HCT116 (cell line): ENCODE measurements around the gene PKHD1. TPM values are rescaled to one million over a fixed set of nuclear protein-coding genes. Genes with fewer than 3 reads are reported as not detected.

ENCODE experiments used
- ATAC-seq: fragments of 200-7000 bp; cut with Tn5 transposase; 2 replicates; pipeline ENCODE4 v1.9.1; 2020; ENCODE audit warnings: mild to moderate bottlenecking, moderate library complexity
- BruUV-seq: library from RNA; stranded (reverse); fragments of 400-500 nt; replicated peaks from 2 replicates; lab custom pipeline; 2021; lab: Mats Ljungman, UMichigan
- CTCF ChIA-PET: fragments of 300-600 bp; sonication (Branson Sonifier 250); formaldehyde crosslinking; loops from one replicate; lab custom pipeline; 2021; ENCODE audit warnings: antibody characterized with exemption; lab: Charles Lee
- POLR2A ChIA-PET: fragments of 300-600, 350-600 bp; sonication (Branson Sonifier 250); formaldehyde crosslinking; loops from one replicate; lab custom pipeline; 2021; ENCODE audit warnings: antibody characterized with exemption; lab: Charles Lee
- RAD21 ChIA-PET, 2 experiments: fragments of 300-600 bp; sonication (Branson Sonifier 250); formaldehyde crosslinking; loops; one replicate each; lab custom pipeline; 2023; ENCODE audit warnings: low total read pairs in 2 of 2; ENCODE audit not compliant: uncharacterized antibody in 2 of 2, unreplicated experiment in 2 of 2, low non-redundant PET in 1 of 2; lab: Charles Lee
- DNase-seq: peaks from one replicate; pipeline ENCODE4 v3.0.0-alpha.2; 2010; ENCODE audit warnings: low read depth, low spot score
- H2AFZ ChIP-seq: fragments of 200-600 bp; shearing (Covaris generic), sonication (generic); 2 replicates; pipeline ENCODE4 v1.6.1; 2017; ENCODE audit warnings: low read depth, mixed run types, mixed read lengths, antibody characterized with exemption, low read length; ENCODE audit not compliant: poor library complexity, severe bottlenecking
- H3K27ac ChIP-seq: 2 replicates; pipeline ENCODE4 v1.5.1; 2012; ENCODE audit warnings: low read depth, low read length
- H3K27me3 ChIP-seq: fragments of 200-600 bp; sonication (generic); 2 replicates; pipeline ENCODE4 v1.6.1; 2016; ENCODE audit warnings: mixed run types, low read length, mixed read lengths; ENCODE audit not compliant: insufficient read depth
- H3K36me3 ChIP-seq, 2 experiments: fragments of 200-500 bp in 1 of 2; fragments of 200-600 bp in 1 of 2; sonication (Bioruptor generic) in 1 of 2; sonication (generic) in 1 of 2; 2 replicates each; pipeline versions ENCODE4 v1.5.1 to v1.6.1; 2014 to 2016; ENCODE audit warnings: low read length in 2 of 2, inconsistent platforms in 1 of 2, mixed read lengths in 1 of 2, mixed run types in 1 of 2; ENCODE audit not compliant: insufficient read depth in 2 of 2, control insufficient read depth in 1 of 2
- H3K4me1 ChIP-seq, 2 experiments: fragments of 200-600 bp in 1 of 2; sonication (generic) in 1 of 2; 2 replicates each; pipeline versions ENCODE4 v1.5.1 to v1.6.1; 2012 to 2017; ENCODE audit warnings: low read length in 2 of 2, inconsistent platforms in 1 of 2, mild to moderate bottlenecking in 1 of 2, mixed read lengths in 1 of 2, mixed run types in 1 of 2, moderate library complexity in 1 of 2; ENCODE audit not compliant: insufficient read depth in 2 of 2, control insufficient read depth in 1 of 2
- H3K4me2 ChIP-seq: fragments of 200-600 bp; sonication (generic); 2 replicates; pipeline ENCODE4 v1.6.1; 2017; ENCODE audit warnings: mixed run types, low read length, mixed read lengths
- H3K4me3 ChIP-seq, 2 experiments: fragments of 200-600 bp in 1 of 2; sonication (generic) in 1 of 2; replicated peaks in 1 of 2; 2 replicates each; pipeline ENCODE4 v1.5.1; 2011 to 2016; ENCODE audit warnings: low read length in 2 of 2, control low read depth in 1 of 2, low read depth in 1 of 2, mild to moderate bottlenecking in 1 of 2, mixed read lengths in 1 of 2, mixed run types in 1 of 2
- H3K79me2 ChIP-seq: fragments of 200-600 bp; sonication (generic); 2 replicates; pipeline ENCODE4 v1.6.1; 2017; ENCODE audit warnings: mild to moderate bottlenecking, mixed run types, low read length, moderate library complexity, mixed read lengths; ENCODE audit not compliant: insufficient read depth
- H3K9ac ChIP-seq: fragments of 200-600 bp; sonication (generic); 2 replicates; pipeline ENCODE4 v1.6.1; 2016; ENCODE audit warnings: low read length, mixed read lengths
- H3K9me2 ChIP-seq: fragments of 200-600 bp; sonication (generic), shearing (Covaris generic); 2 replicates; pipeline ENCODE4 v1.6.1; 2017; ENCODE audit warnings: mixed run types, mild to moderate bottlenecking, moderate library complexity; ENCODE audit not compliant: insufficient read depth
- H3K9me3 ChIP-seq, 2 experiments: fragments of 200-500 bp in 1 of 2; fragments of 200-600 bp in 1 of 2; sonication (Bioruptor generic) in 1 of 2; sonication (generic) in 1 of 2; 2 replicates each; pipeline ENCODE4 v1.6.1; 2014 to 2017; ENCODE audit warnings: low read length in 2 of 2, mixed read lengths in 2 of 2, inconsistent platforms in 1 of 2, low read depth in 1 of 2, mild to moderate bottlenecking in 1 of 2, mixed run types in 1 of 2, moderate library complexity in 1 of 2; ENCODE audit not compliant: control insufficient read depth in 1 of 2, insufficient read depth in 1 of 2
- H4K20me1 ChIP-seq: fragments of 200-600 bp; sonication (generic), shearing (Covaris generic); 2 replicates; pipeline ENCODE4 v1.6.1; 2017; ENCODE audit warnings: mixed run types, mild to moderate bottlenecking, moderate library complexity; ENCODE audit not compliant: insufficient read depth
- CTCF ChIP-seq, 3 experiments: fragments of 200-600 bp in 1 of 3; sonication (generic) in 1 of 3; IDR thresholded peaks in 2 of 3; conservative IDR thresholded peaks in 1 of 3; 2 replicates each; pipeline ENCODE4 v1.5.1; 2012 to 2017; ENCODE audit warnings: low read depth in 2 of 3, low read length in 2 of 3, antibody characterized with exemption in 1 of 3, borderline replicate concordance in 1 of 3, control low read depth in 1 of 3, mild to moderate bottlenecking in 1 of 3, mixed read lengths in 1 of 3, mixed run types in 1 of 3, moderate library complexity in 1 of 3; ENCODE audit not compliant: insufficient read depth in 1 of 3
- EGR1 ChIP-seq: IDR thresholded peaks from 2 replicates; pipeline ENCODE4 v1.6.1; 2012; ENCODE audit warnings: low read depth
- EZH2 ChIP-seq: fragments of 200-600 bp; sonication (generic); IDR thresholded peaks from 2 replicates; pipeline ENCODE4 v1.6.1; 2017; ENCODE audit warnings: antibody characterized with exemption, mixed run types
- SIN3A ChIP-seq: IDR thresholded peaks from 2 replicates; pipeline ENCODE4 v1.6.1; 2012; ENCODE audit warnings: low read depth
- SP1 ChIP-seq: IDR thresholded peaks from 2 replicates; pipeline ENCODE4 v1.6.1; 2012; ENCODE audit warnings: low read depth
- SRF ChIP-seq: IDR thresholded peaks from 2 replicates; pipeline ENCODE4 v1.6.1; 2012; ENCODE audit warnings: low read depth
- ZNF274 ChIP-seq: fragments of 200-500 bp; sonication (Bioruptor generic); IDR thresholded peaks from 2 replicates; pipeline ENCODE4 v1.6.1; 2014; ENCODE audit warnings: mild to moderate bottlenecking, low read depth, low read length, inconsistent platforms
- intact Hi-C: fragments of 100-400 bp; cut with micrococcal nuclease; formaldehyde crosslinking; loops from 2 replicates; pipeline ENCODE4 v1.10.0; 2022
- total RNA-seq: library from RNA; stranded (reverse); gene quantifications from one replicate; pipeline ENCODE4 v1.2.1, GENCODE V29; 2021; ENCODE audit not compliant: unreplicated experiment
- TF ChIP-seq, protein P1 (sequence below): IDR thresholded peaks from 2 replicates; pipeline ENCODE4 v1.6.1; 2012; ENCODE audit warnings: low read depth
- TF ChIP-seq, protein P2 (sequence below): IDR thresholded peaks from 2 replicates; pipeline ENCODE4 v1.6.1; 2012

Gene PKHD1
- total RNA-seq, 1 experiment from 2014 or later, result not detected

GRCh38 chr6:51630011-51630410 lies 457.4 kb downstream of the PKHD1 start:
- H3K4me2 ChIP-seq, result no peak overlapping the region
- CTCF ChIA-PET, result no interaction called here
- H3K4me1 ChIP-seq, result no peaks in the 10 kb centered on the region
- H3K9me3 ChIP-seq, result peaks cover 0 to under 1% of the 10 kb centered on the region in 2 experiments; a peak in 2 of 4 replicates
- intact Hi-C loops, result no loop called here
- H3K9me2 ChIP-seq, result no peaks in the 10 kb centered on the region
- H3K27me3 ChIP-seq, result no peaks in the 10 kb centered on the region
- TF ChIP-seq SIN3A, result no peak
- TF ChIP-seq, all 23 proteins: peak for 0
- Histone ChIP-seq H3K79me2 (no peaks in the 10 kb centered on the region), H4K20me1 (no peaks in the 10 kb centered on the region; the same call in 1 of the 2 replicates), H3K27ac (no peak overlapping the region), H3K36me3 (no peaks in the 10 kb centered on the region), H3K4me3 (no peak overlapping the region), H3K9ac (no peak overlapping the region), H2AFZ (no peak overlapping the region)
- DNase-seq (no peak), ATAC-seq (no peak)
- ChIA-PET RAD21 (no interaction called here), POLR2A (no interaction called here)
- no TSS peak for BruUV-seq

DNA sequence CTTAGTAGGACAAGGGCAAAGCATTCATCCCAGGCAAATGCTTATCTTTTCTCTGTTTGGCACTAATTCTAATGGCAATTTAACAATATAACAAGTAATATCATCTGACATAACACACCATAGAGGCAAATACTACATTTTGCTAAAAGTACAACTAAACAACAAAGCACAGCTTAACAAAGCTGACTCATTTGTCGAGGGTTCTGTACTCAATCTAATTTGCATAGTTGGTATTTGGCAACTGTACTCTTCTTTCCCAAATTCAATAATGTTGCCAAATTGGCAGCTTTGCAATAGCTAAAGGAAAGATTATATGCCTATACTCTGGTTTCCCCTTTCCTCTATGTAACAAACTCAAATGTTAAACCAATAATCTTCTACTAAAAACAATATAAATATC lies 461.0 kb downstream of the PKHD1 start:
- Histone ChIP-seq H3K9ac (no peak overlapping the region), H3K4me3 (no peak overlapping the region), H3K36me3 (no peaks in the 10 kb centered on the region), H3K9me2 (no peaks in the 10 kb centered on the region), H3K9me3 (peaks cover 0 to 6% of the 10 kb centered on the region in 2 experiments; a peak in 2 of 4 replicates), H2AFZ (no peak overlapping the region), H3K27ac (no peak overlapping the region), H3K79me2 (no peaks in the 10 kb centered on the region), H4K20me1 (no peaks in the 10 kb centered on the region; the same call in 1 of the 2 replicates), H3K27me3 (no peaks in the 10 kb centered on the region), H3K4me2 (no peak overlapping the region), H3K4me1 (no peaks in the 10 kb centered on the region)
- intact Hi-C loops, result no loop called here
- ChIA-PET POLR2A (no interaction called here), RAD21 (no interaction called here), CTCF (no interaction called here)
- no TSS peak for BruUV-seq
- DNase-seq, result no peak
- no peak for ATAC-seq
- TF ChIP-seq, protein P1, sequence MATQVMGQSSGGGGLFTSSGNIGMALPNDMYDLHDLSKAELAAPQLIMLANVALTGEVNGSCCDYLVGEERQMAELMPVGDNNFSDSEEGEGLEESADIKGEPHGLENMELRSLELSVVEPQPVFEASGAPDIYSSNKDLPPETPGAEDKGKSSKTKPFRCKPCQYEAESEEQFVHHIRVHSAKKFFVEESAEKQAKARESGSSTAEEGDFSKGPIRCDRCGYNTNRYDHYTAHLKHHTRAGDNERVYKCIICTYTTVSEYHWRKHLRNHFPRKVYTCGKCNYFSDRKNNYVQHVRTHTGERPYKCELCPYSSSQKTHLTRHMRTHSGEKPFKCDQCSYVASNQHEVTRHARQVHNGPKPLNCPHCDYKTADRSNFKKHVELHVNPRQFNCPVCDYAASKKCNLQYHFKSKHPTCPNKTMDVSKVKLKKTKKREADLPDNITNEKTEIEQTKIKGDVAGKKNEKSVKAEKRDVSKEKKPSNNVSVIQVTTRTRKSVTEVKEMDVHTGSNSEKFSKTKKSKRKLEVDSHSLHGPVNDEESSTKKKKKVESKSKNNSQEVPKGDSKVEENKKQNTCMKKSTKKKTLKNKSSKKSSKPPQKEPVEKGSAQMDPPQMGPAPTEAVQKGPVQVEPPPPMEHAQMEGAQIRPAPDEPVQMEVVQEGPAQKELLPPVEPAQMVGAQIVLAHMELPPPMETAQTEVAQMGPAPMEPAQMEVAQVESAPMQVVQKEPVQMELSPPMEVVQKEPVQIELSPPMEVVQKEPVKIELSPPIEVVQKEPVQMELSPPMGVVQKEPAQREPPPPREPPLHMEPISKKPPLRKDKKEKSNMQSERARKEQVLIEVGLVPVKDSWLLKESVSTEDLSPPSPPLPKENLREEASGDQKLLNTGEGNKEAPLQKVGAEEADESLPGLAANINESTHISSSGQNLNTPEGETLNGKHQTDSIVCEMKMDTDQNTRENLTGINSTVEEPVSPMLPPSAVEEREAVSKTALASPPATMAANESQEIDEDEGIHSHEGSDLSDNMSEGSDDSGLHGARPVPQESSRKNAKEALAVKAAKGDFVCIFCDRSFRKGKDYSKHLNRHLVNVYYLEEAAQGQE, result no peak
- no peak for TF ChIP-seq ZNF274
- TF ChIP-seq CTCF (IDR thresholded peaks at IDR 0.05 in 2 of 3, conservative IDR thresholded peaks at IDR 0.05 in 1 of 3; ENCODE audit: borderline replicate concordance in 1 of 3, insufficient read depth in 1 of 3, low read depth in 2 of 3, low read length in 2 of 3), result no peak
- TF ChIP-seq EGR1, result no peak
- no peak for TF ChIP-seq SRF
- TF ChIP-seq EZH2, result no peak
- TF ChIP-seq SP1, result no peak
- TF ChIP-seq, protein P2, sequence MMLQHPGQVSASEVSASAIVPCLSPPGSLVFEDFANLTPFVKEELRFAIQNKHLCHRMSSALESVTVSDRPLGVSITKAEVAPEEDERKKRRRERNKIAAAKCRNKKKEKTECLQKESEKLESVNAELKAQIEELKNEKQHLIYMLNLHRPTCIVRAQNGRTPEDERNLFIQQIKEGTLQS, result no peak
